Activated T-helper 17 cell treated with anti-CD3 and anti-CD28 coated beads, Interleukin-2, amount 50 U/mL, for 72 hours (primary cell): ENCODE data around the gene PER1. TPM values are rescaled to one million over a fixed set of nuclear protein-coding genes. Genes with fewer than 3 reads are reported as not detected.

ENCODE experiments used
- ATAC-seq: fragments of 150-1000 bp; cut with Tn5 transposase; replicated peaks from 2 replicates; pipeline ENCODE4 v1.10.0; 2021; ENCODE audit warnings: mild to moderate bottlenecking, moderate library complexity
- H3K27ac Mint-ChIP-seq: one replicate; pipeline ENCODE4 v1.8.0; 2022; ENCODE audit warnings: mixed read lengths
- H3K27me3 Mint-ChIP-seq: one replicate; pipeline ENCODE4 v1.8.0; 2022; ENCODE audit warnings: mixed read lengths
- H3K36me3 Mint-ChIP-seq: one replicate; pipeline ENCODE4 v1.8.0; 2022; ENCODE audit warnings: low read depth, mild to moderate bottlenecking, mixed read lengths
- H3K4me1 Mint-ChIP-seq: one replicate; pipeline ENCODE4 v1.8.0; 2022; ENCODE audit warnings: mixed read lengths
- H3K4me3 Mint-ChIP-seq: one replicate; pipeline ENCODE4 v1.8.0; 2022; ENCODE audit warnings: mild to moderate bottlenecking, mixed read lengths
- H3K9me3 Mint-ChIP-seq: one replicate; pipeline ENCODE4 v1.8.0; 2022; ENCODE audit warnings: mixed read lengths
- total RNA-seq, 2 donors: library from RNA; stranded (reverse); gene quantifications; one replicate each; pipeline ENCODE4 v1.2.3, GENCODE V29; 2022

The PER1 gene
- total RNA-seq, 2 donors from 2014 or later = 52.0 to 269 TPM

- no peaks in the 10 kb centered on the region for H3K36me3 Mint-ChIP-seq
- H3K4me1 Mint-ChIP-seq = peaks cover 4% of the 10 kb centered on the region
- H3K27ac Mint-ChIP-seq = no peak overlapping the region
- no peaks in the 10 kb centered on the region for H3K27me3 Mint-ChIP-seq
- H3K9me3 Mint-ChIP-seq = no peaks in the 10 kb centered on the region
- H3K4me3 Mint-ChIP-seq = no peak overlapping the region
- ATAC-seq = no peak
Measured at GRCh38 chr17:8142158-8142886, 9.9 kb downstream of the PER1 start.

- no peaks in the 10 kb centered on the region for H3K9me3 Mint-ChIP-seq
- no peaks in the 10 kb centered on the region for H3K36me3 Mint-ChIP-seq
- H3K27ac Mint-ChIP-seq = peak overlapping the region; percentile 59
- ATAC-seq = no peak
- H3K4me3 Mint-ChIP-seq = no peak overlapping the region
- no peaks in the 10 kb centered on the region for H3K27me3 Mint-ChIP-seq
- H3K4me1 Mint-ChIP-seq = peaks cover 1% of the 10 kb centered on the region
Measured at GRCh38 chr17:8141741-8142140, 10.5 kb downstream of the PER1 start.

- no peak overlapping the region for H3K4me3 Mint-ChIP-seq
- no peaks in the 10 kb centered on the region for H3K9me3 Mint-ChIP-seq
- no peaks in the 10 kb centered on the region for H3K36me3 Mint-ChIP-seq
- no peaks in the 10 kb centered on the region for H3K4me1 Mint-ChIP-seq
- ATAC-seq = no peak
- peak overlapping the region; percentile 59 for H3K27ac Mint-ChIP-seq
- no peaks in the 10 kb centered on the region for H3K27me3 Mint-ChIP-seq
Measured at GRCh38 chr17:8141045-8141444, 11.2 kb downstream of the PER1 start.

- Mint-ChIP-seq H3K27ac (peak overlapping the region; percentile 59), H3K36me3 (no peaks in the 10 kb centered on the region)
- ATAC-seq = no peak
Measured at GRCh38 chr17:8140065-8141029, 11.9 kb downstream of the PER1 start.

GRCh38 chr17:8138672-8139371 lies 13.4 kb downstream of the PER1 start:
- H3K4me1 Mint-ChIP-seq = no peaks in the 10 kb centered on the region
- no peaks in the 10 kb centered on the region for H3K36me3 Mint-ChIP-seq

More at GRCh38 chr17:8140065-8141029, 11.9 kb downstream of the PER1 start:
- Mint-ChIP-seq H3K27me3 (no peaks in the 10 kb centered on the region), H3K4me3 (no peak overlapping the region), H3K9me3 (no peaks in the 10 kb centered on the region), H3K4me1 (no peaks in the 10 kb centered on the region)

GRCh38 chr17:8138374-8138671 lies 13.9 kb downstream of the PER1 start:
- no peaks in the 10 kb centered on the region for H3K27me3 Mint-ChIP-seq
- H3K9me3 Mint-ChIP-seq = no peaks in the 10 kb centered on the region
- H3K4me1 Mint-ChIP-seq = no peaks in the 10 kb centered on the region
- H3K36me3 Mint-ChIP-seq = no peaks in the 10 kb centered on the region
- ATAC-seq = peak; percentile 56
- H3K4me3 Mint-ChIP-seq = no peak overlapping the region
- H3K27ac Mint-ChIP-seq = no peak overlapping the region

More at GRCh38 chr17:8138672-8139371, 13.4 kb downstream of the PER1 start:
- ATAC-seq = peak; percentile 89
- no peak overlapping the region for H3K27ac Mint-ChIP-seq
- no peaks in the 10 kb centered on the region for H3K9me3 Mint-ChIP-seq
- H3K4me3 Mint-ChIP-seq = no peak overlapping the region
- no peaks in the 10 kb centered on the region for H3K27me3 Mint-ChIP-seq

GRCh38 chr17:8137645-8138373 lies 14.4 kb downstream of the PER1 start:
- ATAC-seq = no peak
- no peak overlapping the region for H3K4me3 Mint-ChIP-seq
- no peaks in the 10 kb centered on the region for H3K27me3 Mint-ChIP-seq
- no peaks in the 10 kb centered on the region for H3K36me3 Mint-ChIP-seq
- no peaks in the 10 kb centered on the region for H3K9me3 Mint-ChIP-seq
- no peaks in the 10 kb centered on the region for H3K4me1 Mint-ChIP-seq
- H3K27ac Mint-ChIP-seq = no peak overlapping the region

GRCh38 chr17:8133941-8134340 lies 18.3 kb downstream of the PER1 start:
- H3K27ac Mint-ChIP-seq = no peak overlapping the region
- no peaks in the 10 kb centered on the region for H3K36me3 Mint-ChIP-seq
- H3K9me3 Mint-ChIP-seq = no peaks in the 10 kb centered on the region
- no peak overlapping the region for H3K4me3 Mint-ChIP-seq
- no peaks in the 10 kb centered on the region for H3K27me3 Mint-ChIP-seq
- no peak for ATAC-seq
- peaks cover 5% of the 10 kb centered on the region for H3K4me1 Mint-ChIP-seq

- no peak for ATAC-seq
- H3K9me3 Mint-ChIP-seq = no peaks in the 10 kb centered on the region
- H3K4me1 Mint-ChIP-seq = peaks cover 5% of the 10 kb centered on the region
- no peaks in the 10 kb centered on the region for H3K27me3 Mint-ChIP-seq
- H3K27ac Mint-ChIP-seq = no peak overlapping the region
- H3K36me3 Mint-ChIP-seq = no peaks in the 10 kb centered on the region
- H3K4me3 Mint-ChIP-seq = no peak overlapping the region
Measured at GRCh38 chr17:8133399-8133798, 18.8 kb downstream of the PER1 start.

- H3K4me1 Mint-ChIP-seq = peaks cover 9% of the 10 kb centered on the region
- H3K4me3 Mint-ChIP-seq = no peak overlapping the region
- no peak overlapping the region for H3K27ac Mint-ChIP-seq
- no peaks in the 10 kb centered on the region for H3K9me3 Mint-ChIP-seq
- ATAC-seq = peak; percentile 88
- peaks cover 4% of the 10 kb centered on the region for H3K27me3 Mint-ChIP-seq
- no peaks in the 10 kb centered on the region for H3K36me3 Mint-ChIP-seq
Measured at GRCh38 chr17:8131844-8132441, 20.3 kb downstream of the PER1 start.

GRCh38 chr17:8128125-8128784 lies 23.9 kb downstream of the PER1 start:
- peaks cover 31% of the 10 kb centered on the region for H3K36me3 Mint-ChIP-seq
- no peak for ATAC-seq
- peaks cover 20% of the 10 kb centered on the region for H3K27me3 Mint-ChIP-seq
- H3K4me1 Mint-ChIP-seq = peaks cover 42% of the 10 kb centered on the region
- H3K4me3 Mint-ChIP-seq = no peak overlapping the region
- no peaks in the 10 kb centered on the region for H3K9me3 Mint-ChIP-seq
- H3K27ac Mint-ChIP-seq = no peak overlapping the region

- Mint-ChIP-seq H3K4me1 (peaks cover 40% of the 10 kb centered on the region), H3K27me3 (peaks cover 27% of the 10 kb centered on the region), H3K27ac (peak overlapping the region; percentile 99), H3K4me3 (peak overlapping the region; percentile 95), H3K36me3 (peaks cover 35% of the 10 kb centered on the region), H3K9me3 (no peaks in the 10 kb centered on the region)
- ATAC-seq = peak; percentile 63
Measured at GRCh38 chr17:8126491-8127066, 25.6 kb downstream of the PER1 start.

- H3K9me3 Mint-ChIP-seq = no peaks in the 10 kb centered on the region
- peak; percentile 10 for ATAC-seq
- H3K27me3 Mint-ChIP-seq = peaks cover 27% of the 10 kb centered on the region
- H3K36me3 Mint-ChIP-seq = peaks cover 38% of the 10 kb centered on the region
- H3K4me3 Mint-ChIP-seq = peak overlapping the region; percentile 95
- peak overlapping the region; percentile 99 for H3K27ac Mint-ChIP-seq
- peaks cover 42% of the 10 kb centered on the region for H3K4me1 Mint-ChIP-seq
Measured at GRCh38 chr17:8125947-8126490, 26.2 kb downstream of the PER1 start.
